Measurements from ENCODE around the gene MYO1D. TPM values are rescaled to one million over a fixed set of nuclear protein-coding genes. Genes with fewer than 3 reads are reported as not detected.

The MYO1D gene
- total RNA-seq, 1 experiment from 2014 or later, result 1.3 TPM

GRCh38 chr17:32629563-32630190, 247.2 kb downstream of the MYO1D start:
- in situ Hi-C loops (cut with HindIII; ENCODE audit: low pct_unique_long_range_greater_than_20kb, low sequenced_read_pairs), result no loop called here
- no peak for ATAC-seq
- Histone ChIP-seq H3K4me1 (ENCODE audit: control insufficient read depth, insufficient read depth, low read length) (no peaks in the 10 kb centered on the region), H3K27me3 (ENCODE audit: control insufficient read depth, insufficient read depth, low read length) (peaks cover 9% of the 10 kb centered on the region; the same call in 1 of the 2 replicates), H3K27ac (ENCODE audit: low read length) (no peak overlapping the region), H3K9me3 (ENCODE audit: control insufficient read depth, insufficient read depth, low read depth, low read length) (no peaks in the 10 kb centered on the region), H3K4me3 (ENCODE audit: low read depth in 2 of 2, low read length in 2 of 2) (no peak overlapping the region), H3K36me3 (ENCODE audit: control insufficient read depth, insufficient read depth, low read length) (no peaks in the 10 kb centered on the region)
- intact Hi-C loops (cut with micrococcal nuclease; ENCODE audit: unreplicated experiment), result no loop called here
- no TSS peak for BruUV-seq (replicated peaks)
- DNase-seq (ENCODE audit: low read depth, low spot score), result no peak
- POLR2A ChIA-PET, result no interaction called here
- TF ChIP-seq SIN3A (IDR thresholded peaks at IDR 0.05; ENCODE audit: borderline replicate concordance, insufficient read depth, low read depth, low read length), result no peak
- no peak for TF ChIP-seq CTCF (IDR thresholded peaks at IDR 0.05)
- no peak for TF ChIP-seq POLR2AphosphoS5 (IDR thresholded peaks at IDR 0.05; ENCODE audit: low read depth, low read length)
- no peak for TF ChIP-seq REST (IDR thresholded peaks at IDR 0.05; ENCODE audit: insufficient read depth in 1 of 2, low read depth in 2 of 2, low read length in 1 of 2)
- TF ChIP-seq TCF7L2 (IDR thresholded peaks at IDR 0.05; ENCODE audit: low read depth, low read length), result no peak
- CTCF ChIA-PET, result no interaction called here

DNA sequence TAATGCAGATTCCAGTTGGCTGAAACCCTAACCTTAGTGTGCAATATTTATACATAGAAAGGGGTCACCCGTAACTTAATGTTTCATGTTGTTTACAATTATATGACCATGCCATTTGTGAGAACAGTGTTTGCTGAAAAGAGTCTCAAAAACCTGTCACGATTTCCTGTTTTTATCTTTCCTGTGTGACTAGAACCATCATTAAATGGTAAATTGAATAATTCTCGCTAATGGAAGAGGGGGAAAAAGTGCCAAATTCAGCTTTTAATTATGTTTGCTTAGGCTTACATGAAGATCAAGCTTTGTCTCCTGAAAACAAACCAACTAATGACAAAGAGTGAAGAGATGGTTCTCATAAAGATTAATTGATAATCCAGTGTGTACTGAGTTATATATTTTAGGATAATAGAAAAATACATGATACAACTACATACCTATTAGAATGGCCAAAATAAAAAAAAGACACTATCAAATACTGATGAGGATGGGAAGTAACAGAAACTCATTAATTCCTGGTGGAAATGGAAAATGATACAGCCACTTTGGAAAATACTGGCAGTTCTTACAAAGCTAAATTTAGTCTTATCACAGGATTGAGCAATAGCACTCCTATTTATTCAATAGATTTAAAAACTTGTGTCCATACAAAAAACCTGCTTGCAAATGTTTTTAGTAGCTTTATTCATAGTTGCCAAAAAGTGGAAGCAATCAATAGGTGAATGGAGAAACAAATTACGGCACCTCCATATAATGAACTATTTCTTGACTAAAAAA, 248.5 kb downstream of the MYO1D start:
- ChIA-PET POLR2A (no interaction called here), CTCF (no interaction called here)
- Histone ChIP-seq H3K36me3 (ENCODE audit: control insufficient read depth, insufficient read depth, low read length) (no peaks in the 10 kb centered on the region), H3K4me3 (ENCODE audit: low read depth in 2 of 2, low read length in 2 of 2) (no peak overlapping the region), H3K27ac (ENCODE audit: low read length) (no peak overlapping the region), H3K9me3 (ENCODE audit: control insufficient read depth, insufficient read depth, low read depth, low read length) (no peaks in the 10 kb centered on the region), H3K4me1 (ENCODE audit: control insufficient read depth, insufficient read depth, low read length) (no peaks in the 10 kb centered on the region), H3K27me3 (ENCODE audit: control insufficient read depth, insufficient read depth, low read length) (peaks cover 5% of the 10 kb centered on the region; the same call in 1 of the 2 replicates)
- ATAC-seq, result no peak
- intact Hi-C loops (cut with micrococcal nuclease; ENCODE audit: unreplicated experiment) (no loop called here), in situ Hi-C loops (cut with HindIII; ENCODE audit: low pct_unique_long_range_greater_than_20kb, low sequenced_read_pairs) (no loop called here)
- no TSS peak for BruUV-seq (replicated peaks)
- TF ChIP-seq TCF7L2 (IDR thresholded peaks at IDR 0.05; ENCODE audit: low read depth, low read length) (no peak), SIN3A (IDR thresholded peaks at IDR 0.05; ENCODE audit: borderline replicate concordance, insufficient read depth, low read depth, low read length) (no peak), REST (IDR thresholded peaks at IDR 0.05; ENCODE audit: insufficient read depth in 1 of 2, low read depth in 2 of 2, low read length in 1 of 2) (no peak), POLR2AphosphoS5 (IDR thresholded peaks at IDR 0.05; ENCODE audit: low read depth, low read length) (no peak)
- DNase-seq (ENCODE audit: low read depth, low spot score), result no peak

Data from Panc1 (cell line).